Measurements from ENCODE around the gene NPBWR2.

- TF ChIP-seq CTCF (conservative IDR thresholded peaks at IDR 0.05 in 1 of 2, IDR thresholded peaks at IDR 0.05 in 1 of 2; ENCODE audit: low read depth in 1 of 2, low read length in 2 of 2): no peak
- TF ChIP-seq EZH2 (IDR thresholded peaks at IDR 0.05; ENCODE audit: low read length, missing control alignments): no peak
Observed at GRCh38 chr20:64056639-64056888, 50.8 kb downstream of the NPBWR2 start.
